Keratinocyte (primary cell): ENCODE results near the gene TREML1. TPM values are rescaled to one million over a fixed set of nuclear protein-coding genes. Genes with fewer than 3 reads are reported as not detected.

Source experiments
- DNase-seq: peaks from one replicate; pipeline ENCODE4 v3.0.0-alpha.2; 2011; ENCODE audit warnings: low read depth, missing footprints, low spot score
- FAIRE-seq: peaks from 2 replicates; lab custom pipeline; 2011; peaks lifted over from hg19 to GRCh38; lab: Jason Lieb, UNC
- H2AFZ ChIP-seq: 2 replicates; pipeline ENCODE4 v1.6.0; 2012; ENCODE audit warnings: low read length, control low read depth, inconsistent platforms; ENCODE audit not compliant: control insufficient read depth
- H3K27ac ChIP-seq: 2 replicates; pipeline ENCODE4 v1.5.1; 2011; ENCODE audit warnings: low read length; ENCODE audit not compliant: control insufficient read depth, insufficient read depth
- H3K27me3 ChIP-seq: 3 replicates; pipeline ENCODE4 v1.6.0; 2011; ENCODE audit warnings: low read length; ENCODE audit not compliant: control insufficient read depth, insufficient read depth; ENCODE audit errors: extremely low read depth
- H3K36me3 ChIP-seq, 2 experiments: 2 replicates in 1 of 2; 3 replicates in 1 of 2; pipeline ENCODE4 v1.5.1; 2011; ENCODE audit warnings: low read length in 2 of 2, mild to moderate bottlenecking in 1 of 2; ENCODE audit not compliant: control insufficient read depth in 2 of 2, insufficient read depth in 2 of 2; ENCODE audit errors: extremely low read depth in 1 of 2
- H3K4me1 ChIP-seq: 3 replicates; pipeline ENCODE4 v1.5.1; 2011; ENCODE audit warnings: low read length; ENCODE audit not compliant: control insufficient read depth, insufficient read depth; ENCODE audit errors: extremely low read depth
- H3K4me2 ChIP-seq: 3 replicates; pipeline ENCODE4 v1.6.0; 2011; ENCODE audit warnings: low read depth, low read length; ENCODE audit not compliant: control insufficient read depth, insufficient read depth; ENCODE audit errors: extremely low read depth
- H3K4me3 ChIP-seq, 3 experiments: fragments of 200-600 bp in 1 of 3; sonication (generic) in 1 of 3; 2 replicates in 2 of 3; 3 replicates in 1 of 3; pipeline ENCODE4 v1.5.1; 2011 to 2016; ENCODE audit warnings: low read length in 3 of 3, mild to moderate bottlenecking in 3 of 3, control low read depth in 2 of 3, inconsistent platforms in 1 of 3, low read depth in 1 of 3, mixed read lengths in 1 of 3, mixed run types in 1 of 3, moderate library complexity in 1 of 3; ENCODE audit not compliant: control insufficient read depth in 2 of 3, insufficient read depth in 2 of 3; ENCODE audit errors: extremely low read depth in 1 of 3
- H3K79me2 ChIP-seq: 2 replicates; pipeline ENCODE4 v1.6.0; 2012; ENCODE audit warnings: low read length; ENCODE audit not compliant: control insufficient read depth, insufficient read depth
- H3K9ac ChIP-seq: 3 replicates; pipeline ENCODE4 v1.6.0; 2011; ENCODE audit warnings: low read length; ENCODE audit not compliant: control insufficient read depth, insufficient read depth; ENCODE audit errors: extremely low read depth
- H3K9me1 ChIP-seq: 3 replicates; pipeline ENCODE4 v1.6.0; 2011; ENCODE audit warnings: low read length; ENCODE audit not compliant: control insufficient read depth, insufficient read depth; ENCODE audit errors: extremely low read depth
- H3K9me3 ChIP-seq: 2 replicates; pipeline ENCODE4 v1.5.1; 2012; ENCODE audit warnings: low read depth, low read length; ENCODE audit not compliant: control insufficient read depth
- H4K20me1 ChIP-seq: 3 replicates; pipeline ENCODE4 v1.6.0; 2011; ENCODE audit warnings: low read length; ENCODE audit not compliant: control insufficient read depth, insufficient read depth; ENCODE audit errors: extremely low read depth
- CTCF ChIP-seq, 3 experiments: IDR thresholded peaks in 1 of 3; conservative IDR thresholded peaks in 1 of 3; optimal IDR thresholded peaks in 1 of 3; 2 replicates in 2 of 3; 3 replicates in 1 of 3; pipeline versions ENCODE3 to v1.5.1; 2011; ENCODE audit warnings: low read length in 3 of 3, mild to moderate bottlenecking in 3 of 3, moderate library complexity in 2 of 3, control low read depth in 1 of 3, inconsistent platforms in 1 of 3; ENCODE audit not compliant: insufficient read depth in 2 of 3; ENCODE audit errors: extremely low read depth in 1 of 3
- EZH2 ChIP-seq: IDR thresholded peaks from one replicate; pipeline ENCODE4 v1.6.1; 2012; ENCODE audit warnings: inconsistent platforms, mild to moderate bottlenecking, low read length, moderate library complexity
- dilution Hi-C: fragments of 300-500 bp; cut with MboI; formaldehyde crosslinking; loops from one replicate; pipeline ENCODE4 v1.7.0; 2020; ENCODE audit warnings: low sequenced_read_pairs; ENCODE audit not compliant: extremely low pct_ligation_motif_present
- polyA plus RNA-seq, 5 experiments: library from polyadenylated mRNA; depleted of rRNA in 3 of 5; stranded (reverse) in 3 of 5; stranded (forward) in 1 of 5; unstranded in 1 of 5; fragments of >200 nt; gene quantifications; 1 replicate in 1 of 5; 2 replicates in 3 of 5; 3 replicates in 1 of 5; pipeline versions ENCODE4 v1.2.1 to v1.2.3, GENCODE V29; 2011 to 2012; ENCODE audit warnings: missing spikeins in 2 of 5, low read depth in 1 of 5, low replicate concordance in 1 of 5

TREML1 gene
- polyA plus RNA-seq, 1 donor (not counting 4 experiments of a cell fraction or from before 2014, with no cell fraction given) = 0.26 TPM

GRCh38 chr6:41200901-41201763, 47.0 kb upstream of the TREML1 start, which contains the start of gene TREML2:
Gene TREML2, minus strand, starts transcription at chr6:41201149. Its CDS starts 141 bp downstream, at chr6:41201008.
- Histone ChIP-seq H2AFZ (peak within 1 kb of the TSS; percentile 31), H3K9me3 (no peaks in the 10 kb centered on the region), H3K4me2 (peak within 1 kb of the TSS; percentile 44), H3K9ac (no peak within 1 kb of the TSS), H4K20me1 (no peaks in the 10 kb centered on the region), H3K79me2 (no peaks in the 10 kb centered on the region), H3K9me1 (no peaks in the 10 kb centered on the region), H3K36me3 (no peaks in the 10 kb centered on the region), H3K27ac (no peak within 1 kb of the TSS), H3K27me3 (no peaks in the 10 kb centered on the region), H3K4me3 (no peak within 1 kb of the TSS), H3K4me1 (peaks cover 9% of the 10 kb centered on the region)
- FAIRE-seq = no peak
- DNase-seq = no peak
- no peak for TF ChIP-seq EZH2
- no peak for TF ChIP-seq CTCF (optimal IDR thresholded peaks at IDR 0.05 in 1 of 3, IDR thresholded peaks at IDR 0.05 in 1 of 3, conservative IDR thresholded peaks at IDR 0.05 in 1 of 3; ENCODE audit: extremely low read depth in 1 of 3, insufficient read depth in 2 of 3, low read length in 3 of 3)
- dilution Hi-C loops = no loop called here

GRCh38 chr6:41200296-41200900, 46.3 kb upstream of the TREML1 start:
- no peak for DNase-seq
- no peaks in the 10 kb centered on the region for H4K20me1 ChIP-seq
- no peaks in the 10 kb centered on the region for H3K79me2 ChIP-seq
- no peak overlapping the region for H3K27ac ChIP-seq
- peak overlapping the region; percentile 44 for H3K4me2 ChIP-seq
- H2AFZ ChIP-seq = peak overlapping the region; percentile 31
- TF ChIP-seq EZH2 (no peak), CTCF (optimal IDR thresholded peaks at IDR 0.05 in 1 of 3, IDR thresholded peaks at IDR 0.05 in 1 of 3, conservative IDR thresholded peaks at IDR 0.05 in 1 of 3; ENCODE audit: extremely low read depth in 1 of 3, insufficient read depth in 2 of 3, low read length in 3 of 3) (no peak)
- dilution Hi-C loops = no loop called here
- H3K9ac ChIP-seq = no peak overlapping the region
- no peak for FAIRE-seq
- H3K27me3 ChIP-seq = no peaks in the 10 kb centered on the region
- H3K9me1 ChIP-seq = no peaks in the 10 kb centered on the region
- no peak overlapping the region for H3K4me3 ChIP-seq
- H3K9me3 ChIP-seq = no peaks in the 10 kb centered on the region
- H3K36me3 ChIP-seq = no peaks in the 10 kb centered on the region
- peaks cover 9% of the 10 kb centered on the region for H3K4me1 ChIP-seq
